IMR-90 (cell line): Measurements from ENCODE around the gene SPAG9. TPM values are rescaled to one million over a fixed set of nuclear protein-coding genes. Genes with fewer than 3 reads are reported as not detected.

Experiments
- ATAC-seq: fragments of 200-7000 bp; cut with Tn5 transposase; 2 replicates; pipeline ENCODE4 v1.9.1; 2020; ENCODE audit warnings: low read depth, mild to moderate bottlenecking, moderate library complexity
- BruUV-seq: library from RNA; stranded (reverse); fragments of 400-500 nt; replicated peaks from 2 replicates; lab custom pipeline; 2021; lab: Mats Ljungman, UMichigan
- CTCF ChIA-PET: fragments of 300-600 bp; formaldehyde crosslinking; extraction: SDS; loops from one replicate; lab custom pipeline; 2021; ENCODE audit warnings: antibody characterized with exemption; lab: Yijun Ruan, JAX
- POLR2A ChIA-PET: fragments of 300-600 bp; sonication (Branson Sonifier 250); formaldehyde crosslinking; loops from one replicate; lab custom pipeline; 2022; ENCODE audit warnings: antibody characterized with exemption; ENCODE audit not compliant: unreplicated experiment; lab: Charles Lee
- DNase-seq: peaks from one replicate; pipeline ENCODE4 v3.0.0; 2013
- H2AFZ ChIP-seq: replicated peaks from 2 replicates; pipeline ENCODE3; 2013; ENCODE audit warnings: low read length, mild to moderate bottlenecking; ENCODE audit not compliant: poor library complexity
- H2AK5ac ChIP-seq: 2 replicates; pipeline ENCODE4 v1.6.1; 2013; ENCODE audit warnings: low read depth, low read length, inconsistent platforms
- H2AK9ac ChIP-seq: replicated peaks from 2 replicates; pipeline ENCODE3; 2013; ENCODE audit warnings: mild to moderate bottlenecking, low read depth, low read length, moderate library complexity; ENCODE audit not compliant: poor library complexity
- H2BK120ac ChIP-seq: 2 replicates; pipeline ENCODE4 v1.6.1; 2013; ENCODE audit warnings: low read depth, low read length, inconsistent platforms
- H2BK15ac ChIP-seq: 3 replicates; pipeline ENCODE4 v1.6.1; 2013; ENCODE audit warnings: low read depth, low read length, inconsistent platforms
- H2BK20ac ChIP-seq: 2 replicates; pipeline ENCODE4 v1.6.1; 2013; ENCODE audit warnings: low read depth, mild to moderate bottlenecking, inconsistent platforms, low read length, moderate library complexity
- H2BK5ac ChIP-seq: 2 replicates; pipeline ENCODE4 v1.6.1; 2013; ENCODE audit warnings: mild to moderate bottlenecking, low read depth, low read length, inconsistent platforms; ENCODE audit not compliant: poor library complexity, severe bottlenecking
- H3K14ac ChIP-seq: replicated peaks from 2 replicates; pipeline ENCODE4 v1.6.1; 2013; ENCODE audit warnings: low read depth, low read length, inconsistent platforms
- H3K18ac ChIP-seq: 2 replicates; pipeline ENCODE4 v1.6.1; 2013; ENCODE audit warnings: low read depth, low read length, control low read depth
- H3K23ac ChIP-seq: 2 replicates; pipeline ENCODE4 v1.6.1; 2013; ENCODE audit warnings: low read depth, low read length, inconsistent platforms
- H3K27ac ChIP-seq: 2 replicates; pipeline ENCODE4 v1.5.1; 2013; ENCODE audit warnings: mild to moderate bottlenecking, control low read depth, low read length; ENCODE audit not compliant: insufficient read depth
- H3K27me3 ChIP-seq: 2 replicates; pipeline ENCODE4 v1.6.1; 2013; ENCODE audit warnings: low read length; ENCODE audit not compliant: control insufficient read depth, insufficient read depth
- H3K36me3 ChIP-seq: 2 replicates; pipeline ENCODE4 v1.6.1; 2013; ENCODE audit warnings: low read length, mixed read lengths; ENCODE audit not compliant: control insufficient read depth, insufficient read depth
- H3K4ac ChIP-seq: 2 replicates; pipeline ENCODE4 v1.6.1; 2013; ENCODE audit warnings: low read depth, low read length, inconsistent platforms
- H3K4me1 ChIP-seq: 2 replicates; pipeline ENCODE4 v1.6.1; 2013; ENCODE audit warnings: low read length, mixed read lengths; ENCODE audit not compliant: control insufficient read depth, insufficient read depth
- H3K4me2 ChIP-seq: 2 replicates; pipeline ENCODE4 v1.6.1; 2013; ENCODE audit warnings: low read depth, mild to moderate bottlenecking, control low read depth, low read length, moderate library complexity
- H3K4me3 ChIP-seq: 2 replicates; pipeline ENCODE4 v1.5.1; 2013; ENCODE audit warnings: low read depth, mild to moderate bottlenecking, control low read depth, low read length, moderate library complexity; ENCODE audit not compliant: insufficient read depth
- H3K56ac ChIP-seq: 2 replicates; pipeline ENCODE4 v1.6.1; 2013; ENCODE audit warnings: low read length, inconsistent platforms; ENCODE audit not compliant: insufficient read depth; ENCODE audit errors: extremely low read depth
- H3K79me1 ChIP-seq, 2 experiments: 2 replicates each; pipeline ENCODE4 v1.6.1; 2013; ENCODE audit warnings: low read length in 2 of 2, inconsistent platforms in 1 of 2, low read depth in 1 of 2
- H3K9ac ChIP-seq: 2 replicates; pipeline ENCODE4 v1.6.1; 2013; ENCODE audit warnings: low read depth, low read length, control low read depth
- H3K9me1 ChIP-seq: 2 replicates; pipeline ENCODE4 v1.6.1; 2013; ENCODE audit warnings: low read length, inconsistent platforms; ENCODE audit not compliant: insufficient read depth
- H3K9me3 ChIP-seq: 2 replicates; pipeline ENCODE4 v1.6.1; 2013; ENCODE audit warnings: low read length; ENCODE audit not compliant: control insufficient read depth, insufficient read depth
- H4K20me1 ChIP-seq: 2 replicates; pipeline ENCODE4 v1.6.1; 2013; ENCODE audit warnings: low read length, inconsistent platforms; ENCODE audit not compliant: insufficient read depth
- H4K5ac ChIP-seq: 2 replicates; pipeline ENCODE4 v1.6.1; 2013; ENCODE audit warnings: mild to moderate bottlenecking, low read depth, low read length, control low read depth
- H4K8ac ChIP-seq, 2 experiments: 2 replicates each; pipeline ENCODE4 v1.6.1; 2013; ENCODE audit warnings: low read depth in 2 of 2, low read length in 2 of 2, control low read depth in 1 of 2, inconsistent platforms in 1 of 2
- H4K91ac ChIP-seq: 2 replicates; pipeline ENCODE4 v1.6.1; 2013; ENCODE audit warnings: low read depth, low read length, inconsistent platforms; ENCODE audit not compliant: insufficient read depth
- BHLHE40 ChIP-seq: fragments of 150-350 bp; IDR thresholded peaks from 2 replicates; pipeline ENCODE4 v1.6.1; 2016; ENCODE audit warnings: mild to moderate bottlenecking, low read depth, low read length
- CEBPB ChIP-seq: IDR thresholded peaks from 2 replicates; pipeline ENCODE4 v1.6.1; 2012; ENCODE audit warnings: low read depth, low read length, improper control_type of control experiment
- CHD1 ChIP-seq: IDR thresholded peaks from 2 replicates; pipeline ENCODE4 v1.6.1; 2012; ENCODE audit warnings: low read depth, low read length, improper control_type of control experiment
- FOS ChIP-seq: fragments of 150-350 bp; IDR thresholded peaks from 2 replicates; pipeline ENCODE4 v1.6.1; 2016; ENCODE audit warnings: low read depth, low read length
- MAZ ChIP-seq: IDR thresholded peaks from 2 replicates; pipeline ENCODE4 v1.6.1; 2012; ENCODE audit warnings: low read depth, mild to moderate bottlenecking, low read length, improper control_type of control experiment, moderate library complexity, borderline replicate concordance
- NFE2L2 ChIP-seq: fragments of 150-350 bp; IDR thresholded peaks from 2 replicates; pipeline ENCODE4 v1.6.1; 2016; ENCODE audit warnings: low read depth, mild to moderate bottlenecking, low read length
- POLR2A ChIP-seq: IDR thresholded peaks from 2 replicates; pipeline ENCODE4 v1.6.1; 2012; ENCODE audit warnings: mild to moderate bottlenecking, low read depth, low read length
- RCOR1 ChIP-seq: IDR thresholded peaks from 2 replicates; pipeline ENCODE4 v1.6.1; 2012; ENCODE audit warnings: mild to moderate bottlenecking, low read length, improper control_type of control experiment; ENCODE audit not compliant: insufficient replicate concordance
- RFX5 ChIP-seq: IDR thresholded peaks from 2 replicates; pipeline ENCODE4 v1.8.0; 2012; ENCODE audit warnings: low read depth, mild to moderate bottlenecking, low read length, moderate library complexity
- WGBS, 2 experiments: methylation state at CpG; one replicate each; pipeline versions ENCODE4 v1.1.5 to v1.1.7; 2013; ENCODE audit warnings: missing lambda C conversion rate in 2 of 2; ENCODE audit not compliant: insufficient read length in 1 of 2; ENCODE audit errors: extremely low coverage in 2 of 2; 5-methylcytosine and 5-hydroxymethylcytosine counted together
- dilution Hi-C: fragments of 300-500 bp; cut with HindIII; formaldehyde crosslinking; loops from one replicate; pipeline ENCODE4 v1.14.3; 2018; ENCODE audit warnings: low sequenced_read_pairs; ENCODE audit not compliant: unreplicated experiment
- in situ Hi-C: fragments of 300-500 bp; cut with MboI; formaldehyde crosslinking; loops from 3 replicates; pipeline ENCODE4 v1.14.3; 2019; ENCODE audit warnings: low sequenced_read_pairs, inconsistent platforms, mixed read lengths
- intact Hi-C: fragments of 100-400 bp; cut with micrococcal nuclease; formaldehyde crosslinking; loops from 2 replicates; pipeline ENCODE4 v1.10.0; 2022
- polyA plus RNA-seq, 3 experiments: library from polyadenylated mRNA; depleted of rRNA; stranded (reverse); fragments of >200 nt; gene quantifications; 2 replicates each; pipeline ENCODE4 v1.2.3, GENCODE V29; 2012; ENCODE audit warnings: low replicate concordance in 1 of 3
- total RNA-seq: library from RNA; depleted of rRNA; stranded (reverse); fragments of >200 nt; gene quantifications from 2 replicates; pipeline ENCODE4 v1.2.3, GENCODE V29; 2012
- TF ChIP-seq, protein P1 (sequence below): conservative IDR thresholded peaks from 2 replicates; pipeline ENCODE4 v1.5.1; 2012; ENCODE audit warnings: mild to moderate bottlenecking, low read depth, low read length, improper control_type of control experiment

SPAG9 gene
- total and polyA plus RNA-seq, 2 of the 4 experiments (the other 2 are of a cell fraction) = 26.7 to 75.5 TPM

DNA sequence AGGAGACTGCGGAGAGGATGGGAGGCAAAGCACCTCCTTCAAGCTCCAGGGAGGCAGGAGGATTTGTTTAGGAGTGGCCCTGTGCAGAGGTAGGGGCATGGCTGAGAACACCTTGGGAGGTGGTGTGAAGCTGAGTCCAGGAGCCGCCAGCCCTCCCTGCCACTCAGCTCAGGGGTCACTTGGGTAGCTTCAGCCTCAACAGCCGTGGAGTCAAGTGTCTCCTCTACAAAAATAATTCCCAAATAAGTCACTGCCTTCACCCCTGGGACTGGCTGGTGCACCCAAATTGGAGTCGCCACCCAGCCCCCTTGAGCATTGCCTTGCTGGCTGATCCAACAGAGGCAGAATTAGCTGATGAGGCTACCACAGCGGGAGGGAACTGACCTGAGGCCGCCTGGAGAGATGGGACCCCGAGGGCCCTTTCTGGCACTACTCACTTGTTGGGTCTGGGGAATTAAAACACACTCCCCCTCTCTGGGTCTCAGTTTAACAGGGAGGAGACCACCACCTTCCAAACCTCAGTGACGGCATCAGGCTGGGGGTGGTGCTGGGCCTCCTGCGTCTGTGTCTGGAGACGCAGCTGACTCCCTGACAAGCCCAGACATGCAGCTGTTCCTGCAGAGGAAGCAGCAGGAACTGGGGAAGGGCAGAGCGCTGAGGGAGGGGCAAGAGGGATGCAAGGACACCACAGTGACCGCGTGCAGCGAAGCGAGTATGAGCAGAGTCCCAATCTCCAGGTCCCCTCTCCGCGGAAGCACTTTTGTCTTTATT is 166.7 kb downstream of the SPAG9 start:
- Histone ChIP-seq H2BK15ac (peak overlapping the region; percentile 99; the same call in 2 of the 3 replicates), H3K36me3 (no peaks in the 10 kb centered on the region), H3K4me3 (no peak overlapping the region), H2BK120ac (peak overlapping the region; percentile 98), H3K27me3 (no peaks in the 10 kb centered on the region), H3K14ac (peak overlapping the region; percentile 94), H4K20me1 (no peaks in the 10 kb centered on the region), H2AK9ac (peak overlapping the region; percentile 97), H3K9me1 (peaks cover 31% of the 10 kb centered on the region), H3K4me2 (0 out of 2 replicates have a peak overlapping the region, but pooled peaks have one; percentile 6), H3K9ac (peak overlapping the region; percentile 34), H2BK20ac (peak overlapping the region; percentile 98), H2AK5ac (peak overlapping the region; percentile 97), H4K8ac (peak overlapping the region; percentile 82 to 99; a peak in 3 of 4 replicates), H3K4ac (peak overlapping the region; percentile 98), H3K9me3 (no peaks in the 10 kb centered on the region), H3K4me1 (peaks cover 39% of the 10 kb centered on the region), H4K5ac (peak overlapping the region; percentile 95), H3K79me1 (peaks cover 0 to 24% of the 10 kb centered on the region in 2 experiments; a peak in 2 of 4 replicates), H3K27ac (peak overlapping the region; percentile 73), H3K23ac (peak overlapping the region; percentile 98), H4K91ac (peak overlapping the region; percentile 99), H2AFZ (peak overlapping the region; percentile 86), H3K56ac (peak overlapping the region; percentile 75; the same call in 1 of the 2 replicates), H2BK5ac (peak overlapping the region; percentile 97), H3K18ac (peak overlapping the region; percentile 76)
- ATAC-seq (peak; percentile 51), DNase-seq (peak; percentile 82)
- peak; percentile 91 for TF ChIP-seq MAZ
- TF ChIP-seq NFE2L2 = 0 out of 2 replicates have a peak, but pooled peaks have one; percentile 0
- TF ChIP-seq CHD1 = no peak
- no peak for TF ChIP-seq CEBPB
- TF ChIP-seq, protein P1, sequence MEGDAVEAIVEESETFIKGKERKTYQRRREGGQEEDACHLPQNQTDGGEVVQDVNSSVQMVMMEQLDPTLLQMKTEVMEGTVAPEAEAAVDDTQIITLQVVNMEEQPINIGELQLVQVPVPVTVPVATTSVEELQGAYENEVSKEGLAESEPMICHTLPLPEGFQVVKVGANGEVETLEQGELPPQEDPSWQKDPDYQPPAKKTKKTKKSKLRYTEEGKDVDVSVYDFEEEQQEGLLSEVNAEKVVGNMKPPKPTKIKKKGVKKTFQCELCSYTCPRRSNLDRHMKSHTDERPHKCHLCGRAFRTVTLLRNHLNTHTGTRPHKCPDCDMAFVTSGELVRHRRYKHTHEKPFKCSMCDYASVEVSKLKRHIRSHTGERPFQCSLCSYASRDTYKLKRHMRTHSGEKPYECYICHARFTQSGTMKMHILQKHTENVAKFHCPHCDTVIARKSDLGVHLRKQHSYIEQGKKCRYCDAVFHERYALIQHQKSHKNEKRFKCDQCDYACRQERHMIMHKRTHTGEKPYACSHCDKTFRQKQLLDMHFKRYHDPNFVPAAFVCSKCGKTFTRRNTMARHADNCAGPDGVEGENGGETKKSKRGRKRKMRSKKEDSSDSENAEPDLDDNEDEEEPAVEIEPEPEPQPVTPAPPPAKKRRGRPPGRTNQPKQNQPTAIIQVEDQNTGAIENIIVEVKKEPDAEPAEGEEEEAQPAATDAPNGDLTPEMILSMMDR = no peak
- TF ChIP-seq FOS = no peak
- TF ChIP-seq POLR2A = no peak; the same call in none of the 2 replicates
- TF ChIP-seq BHLHE40 = no peak
- TF ChIP-seq RFX5 = no peak
- TF ChIP-seq RCOR1 = no peak
- no TSS peak for BruUV-seq
- dilution Hi-C loops (no loop called here), in situ Hi-C loops (loop anchor here (10.0 kb wide), 1 partner anchor 409 kb away; the partner anchor contains the start of gene SPATA20), intact Hi-C loops (loop anchor here (10.0 kb wide), 1 partner anchor 409 kb away; the partner anchor contains the start of gene SPATA20)
- ChIA-PET CTCF (interaction anchor here (0.5 to 2.6 kb wide), 3 partner anchors 32 to 102 kb away, joined by 3 to 21 read pairs (median 7); no protein-coding TSS in a partner anchor), POLR2A (interaction anchor here (0.6 to 1.1 kb wide), 3 partner anchors 88 to 138 kb away, joined by 3 to 11 read pairs (median 8); partner anchors contain the start of gene TOB1)
- no CpG with 5 or more reads among the region's 17 CpGs for WGBS, 2 experiments
